GM12878 (cell line): ENCODE data around the gene PKDREJ. TPM values are rescaled to one million over a fixed set of nuclear protein-coding genes. Genes with fewer than 3 reads are reported as not detected.

Experiments used
- ATAC-seq: fragments of 200-7000 bp; cut with Tn5 transposase; 3 replicates; pipeline ENCODE4 v1.9.1; 2020; ENCODE audit warnings: mild to moderate bottlenecking, moderate library complexity
- BruUV-seq: library from RNA; stranded (reverse); fragments of 400-500 nt; replicated peaks from 2 replicates; lab custom pipeline; 2021; lab: Mats Ljungman, UMichigan
- CTCF ChIA-PET: fragments of 300-600 bp; sonication (Branson Sonifier 250); formaldehyde crosslinking; extraction: SDS; loops from one replicate; lab custom pipeline; 2021; ENCODE audit warnings: inconsistent platforms; lab: Yijun Ruan, JAX
- POLR2A ChIA-PET: fragments of 350-600 bp; formaldehyde crosslinking; extraction: SDS; loops from one replicate; lab custom pipeline; 2021; ENCODE audit warnings: inconsistent platforms; lab: Charles Lee
- RAD21 ChIA-PET: fragments of 300-600 bp; sonication (Branson Sonifier 250); formaldehyde crosslinking; loops from one replicate; lab custom pipeline; 2023; ENCODE audit warnings: antibody characterized with exemption; ENCODE audit not compliant: unreplicated experiment; lab: Charles Lee
- SMC1A ChIA-PET: fragments of 300-600 bp; sonication (Branson Sonifier 250); formaldehyde crosslinking; loops from one replicate; lab custom pipeline; 2023; ENCODE audit not compliant: unreplicated experiment, uncharacterized antibody; lab: Charles Lee
- DNase-seq: peaks from one replicate; pipeline ENCODE4 v3.0.0-alpha.2; 2011; ENCODE audit warnings: low read depth, low spot score
- FAIRE-seq: peaks from 3 replicates; lab custom pipeline; 2011; peaks lifted over from hg19 to GRCh38; lab: Jason Lieb, UNC
- H2AFZ ChIP-seq: 2 replicates; pipeline ENCODE4 v1.6.0; 2011; ENCODE audit warnings: low read depth, low read length, control low read depth; ENCODE audit not compliant: control insufficient read depth
- H3K27ac ChIP-seq: 2 replicates; pipeline ENCODE4 v1.5.1; 2011; ENCODE audit warnings: control low read depth; ENCODE audit not compliant: control insufficient read depth, insufficient read depth
- H3K27me3 ChIP-seq, 2 experiments: replicated peaks in 1 of 2; 2 replicates each; pipeline versions ENCODE4 v1.6.0 to v1.6.1; 2011; ENCODE audit warnings: low read length in 1 of 2; ENCODE audit not compliant: control insufficient read depth in 2 of 2, insufficient read depth in 2 of 2
- H3K36me3 ChIP-seq, 2 experiments: 2 replicates each; pipeline ENCODE4 v1.5.1; 2011; ENCODE audit warnings: low read length in 1 of 2; ENCODE audit not compliant: control insufficient read depth in 2 of 2, insufficient read depth in 2 of 2
- H3K4me1 ChIP-seq: 2 replicates; pipeline ENCODE4 v1.6.1; 2011; ENCODE audit warnings: mild to moderate bottlenecking, low read length, moderate library complexity, mixed read lengths; ENCODE audit not compliant: control insufficient read depth, insufficient read depth
- H3K4me2 ChIP-seq: 2 replicates; pipeline ENCODE4 v1.6.0; 2011; ENCODE audit warnings: control low read depth; ENCODE audit not compliant: control insufficient read depth, insufficient read depth
- H3K4me3 ChIP-seq: fragments of 200-600 bp; sonication (generic); 2 replicates; pipeline ENCODE4 v1.5.1; 2016
- H3K79me2 ChIP-seq: 2 replicates; pipeline ENCODE4 v1.6.0; 2011; ENCODE audit warnings: low read length; ENCODE audit not compliant: control insufficient read depth, insufficient read depth
- H3K9ac ChIP-seq: 2 replicates; pipeline ENCODE4 v1.8.0; 2011; ENCODE audit warnings: low read length, control low read depth, mixed read lengths; ENCODE audit not compliant: control insufficient read depth, insufficient read depth
- H3K9me3 ChIP-seq: replicated peaks from 3 replicates; pipeline ENCODE4 v1.5.1; 2011; ENCODE audit warnings: mild to moderate bottlenecking, low read length; ENCODE audit not compliant: control insufficient read depth, insufficient read depth
- H4K20me1 ChIP-seq: 2 replicates; pipeline ENCODE4 v1.6.0; 2011; ENCODE audit not compliant: control insufficient read depth, insufficient read depth
- BHLHE40 ChIP-seq, 2 experiments: fragments of 450-650 bp in 1 of 2; IDR thresholded peaks; 2 replicates each; pipeline ENCODE4 v1.6.1; 2011 to 2017; ENCODE audit warnings: low read depth in 2 of 2, borderline replicate concordance in 1 of 2, improper control_type of control experiment in 1 of 2, low read length in 1 of 2, mild to moderate bottlenecking in 1 of 2
- BMI1 ChIP-seq: fragments of 450-650 bp; IDR thresholded peaks from 2 replicates; pipeline ENCODE4 v1.6.1; 2016; ENCODE audit warnings: mild to moderate bottlenecking, moderate library complexity, borderline replicate concordance
- E2F8 ChIP-seq: fragments of 450-650 bp; IDR thresholded peaks from 2 replicates; pipeline ENCODE4 v1.6.1; 2018; ENCODE audit warnings: mild to moderate bottlenecking, low read depth, moderate library complexity; ENCODE audit not compliant: partially characterized antibody
- HCFC1 ChIP-seq: fragments of 150-350 bp; IDR thresholded peaks from 2 replicates; pipeline ENCODE4 v1.6.1; 2014; ENCODE audit warnings: low read length
- RBBP5 ChIP-seq: fragments of 200-600 bp; sonication (generic); conservative IDR thresholded peaks from 2 replicates; pipeline ENCODE4 v1.6.1; 2016
- SREBF1 ChIP-seq: IDR thresholded peaks from 2 replicates; pipeline ENCODE4 v1.6.1; 2012; ENCODE audit warnings: mild to moderate bottlenecking, low read length
- TAF1 ChIP-seq: IDR thresholded peaks from 2 replicates; pipeline ENCODE4 v1.6.1; 2011; ENCODE audit warnings: mild to moderate bottlenecking, low read depth, low read length, borderline replicate concordance
- ZNF622 ChIP-seq: fragments of 450-650 bp; IDR thresholded peaks from 2 replicates; pipeline ENCODE4 v1.6.1; 2017; ENCODE audit warnings: mild to moderate bottlenecking, inconsistent platforms
- WGBS: methylation state at CpG from one replicate; pipeline ENCODE4 v1.1.6; 2016; ENCODE audit warnings: low lambda C conversion rate; ENCODE audit not compliant: insufficient replicate concordance, insufficient coverage; ENCODE audit errors: missing lambda C conversion rate; 5-methylcytosine and 5-hydroxymethylcytosine counted together
- in situ Hi-C: fragments of 300-500 bp; cut with MboI; formaldehyde crosslinking; loops from 9 replicates; pipeline ENCODE4 v1.14.3; 2018; ENCODE audit warnings: mixed read lengths
- intact Hi-C: fragments of 100-400 bp; cut with micrococcal nuclease; formaldehyde crosslinking; loops from one replicate; pipeline ENCODE4 v1.14.2; 2022; ENCODE audit not compliant: unreplicated experiment
- polyA plus RNA-seq, 11 experiments: library from polyadenylated mRNA; depleted of rRNA in 4 of 11; unstranded in 6 of 11; stranded (reverse) in 5 of 11; fragments of >200 nt; fragmentation: Nextera tagmentation in 4 of 11; fragmentation: Illumina TruSeq in 1 of 11; extraction: Ambion mirVana in 4 of 11; extraction: Trizol in 1 of 11; gene quantifications; 1 replicate in 1 of 11; 2 replicates in 10 of 11; pipeline versions ENCODE4 v1.2.1 to v1.2.3, GENCODE V29; 2011 to 2016; ENCODE audit warnings: inconsistent platforms in 2 of 11, missing spikeins in 2 of 11, low read depth in 1 of 11
- total RNA-seq, 4 experiments: library from RNA; depleted of rRNA in 3 of 4; stranded (reverse); fragments of >200 nt in 3 of 4; fragmentation: Illumina TruSeq in 1 of 4; extraction: Trizol in 1 of 4; gene quantifications; 2 replicates each; pipeline versions ENCODE4 v1.2.1 to v1.2.3, GENCODE V29; 2013 to 2021
- TF ChIP-seq, protein P1 (sequence below): IDR thresholded peaks from 2 replicates; pipeline ENCODE4 v1.6.1; 2011; ENCODE audit warnings: borderline replicate concordance, low read depth, mild to moderate bottlenecking, moderate library complexity, low read length; ENCODE audit not compliant: insufficient read depth, poor library complexity, severe bottlenecking
- TF ChIP-seq, protein P2 (sequence below): fragments of 450-650 bp; IDR thresholded peaks from 2 replicates; pipeline ENCODE4 v1.6.1; 2017; ENCODE audit warnings: low read depth, mild to moderate bottlenecking, moderate library complexity

Gene PKDREJ
- total and polyA plus RNA-seq, 10 of the 15 experiments (the other 5 are each of a cell fraction or from before 2014, with no cell fraction given), result 0.02 to 0.03 TPM; not detected in 8

DNA sequence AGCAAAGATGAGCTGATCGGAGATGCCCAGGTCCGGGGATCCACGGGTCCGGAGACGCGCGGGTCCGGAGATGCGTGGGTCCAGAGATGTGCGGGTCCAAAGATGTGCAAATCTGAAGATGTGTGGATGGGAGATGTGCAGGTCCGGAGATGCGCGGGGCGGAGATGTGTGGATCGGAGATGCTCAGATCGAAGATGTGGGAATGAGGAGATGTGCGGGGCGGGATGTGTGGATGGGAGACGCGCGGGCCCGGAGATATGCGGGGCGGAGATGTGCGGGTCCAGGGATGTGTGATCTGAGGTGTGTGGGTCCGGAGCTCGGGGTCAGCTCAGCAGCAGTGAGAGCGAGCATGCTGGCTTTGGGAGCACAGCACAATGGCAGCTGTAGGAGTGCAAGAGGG lies 48.5 kb downstream of the PKDREJ start (continued):
- TF ChIP-seq, protein P1, sequence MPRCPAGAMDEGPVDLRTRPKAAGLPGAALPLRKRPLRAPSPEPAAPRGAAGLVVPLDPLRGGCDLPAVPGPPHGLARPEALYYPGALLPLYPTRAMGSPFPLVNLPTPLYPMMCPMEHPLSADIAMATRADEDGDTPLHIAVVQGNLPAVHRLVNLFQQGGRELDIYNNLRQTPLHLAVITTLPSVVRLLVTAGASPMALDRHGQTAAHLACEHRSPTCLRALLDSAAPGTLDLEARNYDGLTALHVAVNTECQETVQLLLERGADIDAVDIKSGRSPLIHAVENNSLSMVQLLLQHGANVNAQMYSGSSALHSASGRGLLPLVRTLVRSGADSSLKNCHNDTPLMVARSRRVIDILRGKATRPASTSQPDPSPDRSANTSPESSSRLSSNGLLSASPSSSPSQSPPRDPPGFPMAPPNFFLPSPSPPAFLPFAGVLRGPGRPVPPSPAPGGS, result no peak
- TF ChIP-seq TAF1, result no peak
- TF ChIP-seq BMI1, result no peak
- no peak for TF ChIP-seq E2F8
- no peak for TF ChIP-seq ZNF622
- TF ChIP-seq HCFC1, result no peak
- TF ChIP-seq, all 136 proteins: peak for 0

- RAD21 ChIA-PET, result no interaction called here
- H4K20me1 ChIP-seq, result no peaks in the 10 kb centered on the region
- H3K4me2 ChIP-seq, result no peak overlapping the region
- SMC1A ChIA-PET, result no interaction called here
- ATAC-seq (no peak), DNase-seq (no peak), FAIRE-seq (no peak)
- peaks cover 0 to 9% of the 10 kb centered on the region in 2 experiments; a peak in 2 of 4 replicates for H3K36me3 ChIP-seq
- H3K9me3 ChIP-seq, result peaks cover 2% of the 10 kb centered on the region; the same call in 1 of the 3 replicates
- POLR2A ChIA-PET, result no interaction called here
- no peak overlapping the region for H2AFZ ChIP-seq
- intact Hi-C loops, result no loop called here
- H3K9ac ChIP-seq, result no peak overlapping the region
- in situ Hi-C loops, result no loop called here
- H3K4me1 ChIP-seq, result no peaks in the 10 kb centered on the region
- TF ChIP-seq, protein P2, sequence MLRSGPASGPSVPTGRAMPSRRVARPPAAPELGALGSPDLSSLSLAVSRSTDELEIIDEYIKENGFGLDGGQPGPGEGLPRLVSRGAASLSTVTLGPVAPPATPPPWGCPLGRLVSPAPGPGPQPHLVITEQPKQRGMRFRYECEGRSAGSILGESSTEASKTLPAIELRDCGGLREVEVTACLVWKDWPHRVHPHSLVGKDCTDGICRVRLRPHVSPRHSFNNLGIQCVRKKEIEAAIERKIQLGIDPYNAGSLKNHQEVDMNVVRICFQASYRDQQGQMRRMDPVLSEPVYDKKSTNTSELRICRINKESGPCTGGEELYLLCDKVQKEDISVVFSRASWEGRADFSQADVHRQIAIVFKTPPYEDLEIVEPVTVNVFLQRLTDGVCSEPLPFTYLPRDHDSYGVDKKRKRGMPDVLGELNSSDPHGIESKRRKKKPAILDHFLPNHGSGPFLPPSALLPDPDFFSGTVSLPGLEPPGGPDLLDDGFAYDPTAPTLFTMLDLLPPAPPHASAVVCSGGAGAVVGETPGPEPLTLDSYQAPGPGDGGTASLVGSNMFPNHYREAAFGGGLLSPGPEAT, result no peak
- TF ChIP-seq BHLHE40 (IDR thresholded peaks at IDR 0.05; ENCODE audit: borderline replicate concordance in 1 of 2, low read depth in 2 of 2, low read length in 1 of 2), result no peak
- no peak for TF ChIP-seq RBBP5
- no peak for TF ChIP-seq SREBF1
- H3K27me3 ChIP-seq, result no peaks in the 10 kb centered on the region
- no peaks in the 10 kb centered on the region for H3K79me2 ChIP-seq
- H3K27ac ChIP-seq, result no peak overlapping the region
- CTCF ChIA-PET, result no interaction called here
- H3K4me3 ChIP-seq, result no peak overlapping the region
- no TSS peak for BruUV-seq
- 97% methylated on average over 29 of the region's 29 CpGs for WGBS
Measured at GRCh38 chr22:46214149-46214548, 49.0 kb downstream of the PKDREJ start.
